ENCODE data around the gene TXNL4A.

GRCh38 chr18:80034852-80035406 lies 46.6 kb upstream of the TXNL4A start:
- no peak for TF ChIP-seq CTCF (IDR thresholded peaks at IDR 0.05)
- TF ChIP-seq POLR2A (IDR thresholded peaks at IDR 0.05), result no peak

Data from esophagus squamous epithelium (tissue), 4 donors.